ENCODE measurements around the gene TMEM132C.

Gene TMEM132C

GRCh38 chr12:128715485-128715884, 448.5 kb downstream of the TMEM132C start:
- no peak for DNase-seq

- DNase-seq = no peak
Observed at GRCh38 chr12:128724468-128725046, 457.6 kb downstream of the TMEM132C start.

- DNase-seq = no peak
Observed at GRCh38 chr12:128726886-128727285, 459.9 kb downstream of the TMEM132C start.

GRCh38 chr12:128727461-128727860, 460.5 kb downstream of the TMEM132C start:
- no peak for DNase-seq

- no peak for DNase-seq
Observed at GRCh38 chr12:128727999-128728398, 461.0 kb downstream of the TMEM132C start.

- no peak for DNase-seq
Observed at GRCh38 chr12:128729628-128730121, 462.7 kb downstream of the TMEM132C start.

GRCh38 chr12:128734371-128734770, 467.4 kb downstream of the TMEM132C start:
- no peak for DNase-seq

GRCh38 chr12:128737292-128737966, 470.5 kb downstream of the TMEM132C start:
- DNase-seq = no peak

- no peak for DNase-seq
Observed at GRCh38 chr12:128743916-128744315, 476.9 kb downstream of the TMEM132C start.

- no peak for DNase-seq
Observed at GRCh38 chr12:128745772-128746689, 479.1 kb downstream of the TMEM132C start.

GRCh38 chr12:128747441-128747840, 480.5 kb downstream of the TMEM132C start:
- no peak for DNase-seq

GRCh38 chr12:128752386-128752785, 485.4 kb downstream of the TMEM132C start:
- DNase-seq = no peak

GRCh38 chr12:128753438-128753837, 486.5 kb downstream of the TMEM132C start:
- no peak for DNase-seq

GRCh38 chr12:128754275-128754674, 487.3 kb downstream of the TMEM132C start:
- no peak for DNase-seq

- no peak for DNase-seq
Observed at GRCh38 chr12:128755566-128755965, 488.6 kb downstream of the TMEM132C start.
